ENCODE results near the gene OR51I2.

The OR51I2 gene, protein sequence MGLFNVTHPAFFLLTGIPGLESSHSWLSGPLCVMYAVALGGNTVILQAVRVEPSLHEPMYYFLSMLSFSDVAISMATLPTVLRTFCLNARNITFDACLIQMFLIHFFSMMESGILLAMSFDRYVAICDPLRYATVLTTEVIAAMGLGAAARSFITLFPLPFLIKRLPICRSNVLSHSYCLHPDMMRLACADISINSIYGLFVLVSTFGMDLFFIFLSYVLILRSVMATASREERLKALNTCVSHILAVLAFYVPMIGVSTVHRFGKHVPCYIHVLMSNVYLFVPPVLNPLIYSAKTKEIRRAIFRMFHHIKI

DNA sequence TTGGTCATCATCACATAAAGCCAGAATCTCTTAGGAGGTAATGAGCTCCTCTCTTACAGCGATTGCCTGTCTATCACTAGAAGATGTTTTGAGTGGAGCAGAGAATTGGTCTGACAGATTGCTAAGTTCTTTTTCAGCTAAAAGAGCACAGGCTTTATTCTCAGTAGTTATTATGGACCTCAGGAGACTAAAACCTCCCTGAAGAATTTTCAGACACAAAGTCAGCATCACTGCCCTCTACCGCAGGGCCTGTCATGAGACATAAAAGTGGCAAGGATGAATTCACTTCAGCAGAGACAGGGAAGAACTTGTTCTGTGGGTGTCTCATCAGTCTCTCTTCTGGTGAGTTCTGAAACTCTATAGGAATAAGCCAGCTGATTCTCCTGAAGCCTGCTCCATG lies at the start of gene OR51I2:
OR51I2 (plus strand) TSS at position 301 of the 400 bp plus-strand sequence. CDS start 4,166 bp downstream, outside the sequence.
- no peak for DNase-seq

DNA sequence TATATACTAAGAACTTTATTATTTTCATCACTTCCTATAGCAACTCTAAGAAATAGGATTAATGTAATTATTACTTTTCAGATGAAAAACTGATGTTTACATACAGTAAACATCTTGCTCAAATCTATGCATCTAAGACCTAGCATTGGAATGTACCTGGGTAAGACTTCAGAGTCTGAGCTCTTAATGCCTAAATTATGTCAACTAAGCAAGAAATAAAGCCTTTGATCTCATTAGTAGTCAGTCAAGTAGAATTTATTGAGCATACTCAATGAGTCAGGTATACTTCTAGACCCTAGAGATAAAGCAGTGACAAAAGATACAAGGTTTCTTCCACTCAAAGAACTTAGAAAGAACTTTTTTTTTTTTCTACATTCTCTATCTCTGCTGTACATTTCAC lies 44.0 kb upstream of the OR51I2 start:
- no peak for DNase-seq

DNA sequence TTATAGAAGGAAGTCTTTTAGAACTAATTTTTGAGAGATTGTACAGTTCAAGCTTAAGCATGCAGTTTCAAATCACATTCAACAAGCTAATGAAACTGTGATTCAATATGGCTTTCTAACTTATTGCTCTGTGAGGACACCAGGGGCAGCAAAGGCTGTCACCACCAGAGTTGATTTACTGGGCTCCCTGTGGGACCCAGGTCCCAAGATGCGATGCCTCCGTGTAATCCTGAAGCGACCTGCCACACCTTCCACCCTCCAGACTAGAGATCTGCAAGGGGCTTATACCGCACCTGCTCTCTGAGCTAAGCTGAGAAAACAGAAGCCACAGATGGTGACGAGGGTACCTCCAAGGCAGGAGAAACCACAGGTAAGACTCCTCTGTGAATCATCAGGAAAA lies 28.1 kb upstream of the OR51I2 start:
- DNase-seq: no peak

DNA sequence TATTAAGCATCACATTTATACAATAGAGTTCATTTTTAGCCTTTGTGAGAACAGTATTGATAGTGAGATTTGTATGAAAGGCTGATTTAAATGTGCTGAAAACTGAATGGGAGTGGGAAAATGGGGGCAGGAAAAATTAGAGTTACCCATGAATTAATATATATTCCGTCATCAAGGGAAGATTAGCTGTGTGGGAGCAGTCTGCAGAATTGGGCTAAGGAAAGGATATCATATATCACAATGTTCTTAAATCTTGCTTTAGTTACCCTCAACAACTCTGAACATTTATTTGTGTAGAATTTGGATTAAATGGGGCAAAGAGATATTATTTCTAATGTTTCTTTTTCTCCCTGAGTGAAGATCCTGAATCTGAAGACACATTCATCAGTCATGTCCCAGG lies 27.3 kb upstream of the OR51I2 start, which contains the start of gene OR51Q1:
OR51Q1 (plus strand) TSS at position 301 of the 400 bp plus-strand sequence; CDS start at position 391, 90 bp downstream.
- DNase-seq: no peak

DNA sequence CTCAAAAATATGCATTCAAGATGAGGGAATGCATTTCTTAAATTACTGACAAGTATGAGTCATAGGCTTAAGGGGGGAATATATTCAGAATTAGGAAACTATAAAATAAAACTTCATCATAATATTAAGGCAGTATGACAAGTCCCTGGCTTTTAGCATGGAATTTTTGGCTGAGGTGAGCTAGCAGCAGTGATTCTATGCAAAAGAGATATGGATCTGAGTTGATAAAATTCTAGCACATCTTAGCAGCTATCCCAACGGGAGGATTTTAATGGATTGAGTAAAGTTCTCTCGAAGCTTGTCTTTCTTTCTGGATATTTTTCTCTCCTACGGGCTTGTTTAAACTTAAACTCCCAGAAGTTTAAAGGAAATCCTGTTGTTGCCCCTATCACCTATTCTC lies 26.0 kb upstream of the OR51I2 start:
- DNase-seq: no peak

DNA sequence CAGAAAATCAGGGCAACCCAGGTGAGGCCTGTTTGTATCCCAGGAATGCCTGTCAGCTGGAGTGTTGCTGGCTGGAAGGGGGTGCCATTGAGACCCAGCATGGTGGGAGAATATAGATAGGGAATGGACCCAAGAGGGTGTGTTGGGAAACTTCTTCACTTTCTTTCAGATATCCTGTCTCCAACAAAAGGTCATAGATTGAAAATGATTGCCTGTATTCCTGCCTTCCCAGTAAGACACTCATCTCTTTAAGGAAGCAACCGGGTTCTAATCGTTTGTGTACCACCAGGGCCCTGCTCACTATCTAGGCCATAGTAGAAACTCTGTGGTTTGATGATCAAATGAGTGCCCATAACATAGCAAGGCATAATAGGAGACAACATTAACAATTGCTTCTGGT lies 7.7 kb upstream of the OR51I2 start, which contains the start of gene OR51I1:
OR51I1 (minus strand) TSS at position 101 of the 400 bp plus-strand sequence; CDS start at position 101, 0 bp downstream.
- DNase-seq: no peak

DNA sequence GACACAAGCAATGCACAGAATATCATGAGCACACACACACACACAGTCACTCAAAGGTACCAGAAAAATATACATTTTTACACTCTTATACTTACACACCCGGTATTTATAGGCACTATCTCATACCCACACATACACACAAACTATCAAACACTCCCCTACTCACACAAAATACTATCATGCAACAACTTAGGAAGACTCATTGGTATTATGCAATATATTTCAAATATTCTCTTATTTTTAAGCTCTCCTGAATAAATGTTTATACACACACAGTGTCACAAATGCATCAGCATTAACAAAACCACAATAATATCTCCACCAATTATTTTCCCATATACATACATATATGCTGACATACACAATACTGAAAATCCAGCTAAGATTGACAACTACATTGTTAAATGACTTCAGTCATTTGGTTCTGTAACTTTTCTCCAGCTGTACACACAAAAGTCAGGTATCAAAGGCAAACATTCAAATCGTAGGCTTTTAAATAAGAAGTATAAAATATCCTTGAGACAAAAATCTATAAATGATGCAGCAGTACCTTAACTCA lies 5.2 kb upstream of the OR51I2 start:
- DNase-seq: no peak

DNA sequence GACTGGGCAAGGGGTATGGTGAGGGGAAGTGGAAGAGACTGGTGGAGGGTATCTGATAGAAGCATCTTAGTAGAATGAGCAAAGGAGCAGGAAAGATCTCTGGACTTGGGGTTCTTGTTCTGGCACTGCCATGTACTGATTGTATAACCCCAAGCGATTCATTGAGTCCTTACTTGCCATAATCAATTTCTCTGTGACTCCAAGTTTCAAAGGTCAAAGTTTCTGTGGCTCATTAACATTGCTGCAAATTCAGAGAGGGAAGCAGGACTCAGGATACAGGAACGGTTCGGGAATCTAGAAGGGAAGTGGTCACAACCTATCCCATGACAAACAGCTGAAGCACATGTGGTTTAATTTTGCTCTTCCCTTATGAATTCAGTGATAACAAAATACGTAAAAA lies 309 bp downstream of the OR51I2 start:
- DNase-seq: no peak

DNA sequence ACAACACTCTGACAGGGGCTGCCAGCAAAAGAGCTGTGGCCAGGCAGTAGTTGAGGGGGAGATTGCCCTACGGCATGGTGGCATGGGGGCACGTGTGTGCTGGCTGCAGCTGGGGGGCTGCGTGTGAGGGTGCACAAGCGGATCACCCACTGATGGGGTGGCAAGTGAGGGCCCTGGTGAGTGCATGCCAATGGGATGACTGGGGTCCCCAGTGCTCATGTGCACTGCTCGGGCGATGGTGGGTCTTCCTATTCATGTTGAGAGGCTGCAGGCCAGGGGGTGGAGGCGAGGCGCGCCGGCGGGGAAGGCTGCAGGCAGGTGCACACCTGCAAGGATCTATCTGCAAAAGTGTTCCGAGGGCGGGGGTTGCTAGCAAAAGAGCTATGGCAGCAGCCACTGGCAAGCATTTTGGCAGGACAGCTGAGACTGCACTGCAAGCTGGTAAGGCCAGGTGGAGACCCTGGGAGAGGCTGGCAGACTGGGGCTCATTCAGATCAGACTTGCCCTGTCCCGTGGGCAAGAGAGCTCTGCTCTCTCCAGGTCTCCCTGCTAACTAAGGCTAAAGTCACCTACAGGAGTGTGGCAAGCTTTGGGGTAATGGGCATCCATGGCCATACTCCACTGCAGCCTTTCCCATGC lies 12.0 kb downstream of the OR51I2 start:
- no peak for DNase-seq

DNA sequence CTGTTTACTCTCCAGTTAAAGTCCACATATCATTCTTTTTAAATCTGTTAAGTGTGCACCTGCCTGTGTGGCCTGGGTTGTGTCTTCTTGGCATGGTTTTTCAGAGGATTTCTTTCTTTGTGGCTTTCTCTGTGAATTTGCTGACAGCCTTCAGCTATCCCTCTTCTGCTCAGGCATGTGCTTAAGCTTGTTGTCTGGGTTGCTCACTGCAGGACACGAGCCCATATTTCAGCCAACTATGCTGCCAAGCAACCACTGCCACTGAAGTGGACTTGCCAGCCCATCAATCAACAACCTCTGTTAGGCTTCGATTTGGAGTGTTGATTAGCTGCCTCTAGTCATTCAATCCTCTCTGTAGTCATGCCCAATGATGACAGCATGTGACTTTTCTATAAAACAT lies 18.4 kb downstream of the OR51I2 start:
- no peak for DNase-seq

DNA sequence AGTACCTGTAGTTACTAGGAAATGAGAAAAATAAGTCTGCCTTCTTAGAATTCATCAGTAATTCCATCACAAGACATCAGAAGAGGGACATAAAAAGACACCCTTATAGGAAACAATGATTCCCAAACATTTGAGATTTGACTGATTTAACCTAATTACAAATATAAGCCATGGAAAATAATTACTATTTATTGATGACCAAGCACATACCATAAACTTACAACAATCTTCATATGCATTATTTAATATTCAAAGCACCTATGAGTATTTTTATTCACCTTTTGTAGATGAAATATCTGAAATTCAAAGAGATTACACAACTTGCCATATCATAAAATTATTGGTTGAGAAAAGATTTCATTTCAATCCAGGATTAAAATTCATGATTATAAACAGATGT lies 24.8 kb downstream of the OR51I2 start:
- DNase-seq: no peak

DNA sequence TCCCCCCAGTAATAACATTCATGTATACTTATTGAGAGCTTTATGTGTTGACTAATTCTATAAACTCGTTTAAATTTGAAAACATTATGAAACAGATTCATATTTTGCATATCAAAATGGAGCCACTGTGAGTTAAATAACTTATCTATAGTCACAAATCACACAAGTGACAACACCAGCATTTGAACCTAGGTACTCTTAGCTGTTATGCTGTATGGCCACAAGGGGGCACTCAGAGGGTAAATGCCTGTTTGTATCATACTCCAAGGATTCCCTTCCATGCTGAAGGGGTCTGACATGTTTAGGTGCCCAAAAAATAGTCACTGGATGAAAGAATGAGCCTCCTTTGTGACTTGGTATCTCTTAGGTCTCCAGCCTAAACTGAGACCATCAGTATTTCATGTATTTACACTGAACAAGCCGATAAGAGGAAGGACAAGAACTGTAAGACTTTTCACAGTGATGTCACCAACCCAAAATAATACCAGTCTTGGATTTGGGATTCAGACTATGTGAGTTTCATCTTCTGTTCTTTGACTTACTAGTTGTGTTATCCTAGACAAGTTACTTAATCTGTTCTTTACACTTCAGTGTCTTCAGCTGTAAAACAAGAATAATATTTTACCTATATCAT lies 27.2 kb downstream of the OR51I2 start:
- peak; percentile 41 for DNase-seq

DNA sequence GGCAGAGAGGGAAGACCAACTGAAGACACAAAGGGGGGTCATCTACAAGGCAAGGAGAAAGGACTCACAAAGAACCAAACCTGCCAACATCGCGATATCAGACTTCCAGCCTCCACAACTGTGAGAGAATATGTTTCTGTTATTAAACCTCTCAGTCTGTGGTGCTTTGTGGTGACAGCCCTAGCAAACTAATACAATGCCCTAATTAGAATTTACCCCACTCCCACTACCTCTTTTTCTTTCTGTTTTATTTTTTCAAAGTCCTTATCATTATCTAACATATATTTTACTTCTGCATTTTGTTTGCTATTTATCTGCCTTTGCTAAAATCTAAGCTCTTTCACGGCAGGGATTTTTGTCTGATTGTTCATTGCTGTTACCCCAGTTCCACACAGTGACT lies 36.9 kb downstream of the OR51I2 start:
- no peak for DNase-seq

DNA sequence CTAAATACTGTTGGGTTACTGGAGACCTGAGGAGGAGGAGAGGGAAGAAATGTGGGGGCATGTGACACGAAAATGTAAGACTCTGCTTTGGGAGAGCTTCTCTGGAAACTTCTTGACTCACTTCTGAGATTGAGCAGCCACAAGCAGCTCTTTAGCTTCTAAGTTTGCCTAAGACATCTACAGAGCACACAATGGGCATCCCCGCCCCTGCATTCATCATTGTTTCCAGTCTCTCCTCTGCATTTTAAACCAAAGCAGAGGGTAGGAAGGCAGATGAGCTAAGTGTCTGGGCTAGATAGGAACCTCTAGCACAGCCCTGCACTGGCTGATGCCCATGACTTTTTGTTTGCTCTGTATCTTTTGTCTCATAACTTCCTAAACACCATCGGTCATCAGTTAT lies 37.3 kb downstream of the OR51I2 start:
- no peak for DNase-seq

DNA sequence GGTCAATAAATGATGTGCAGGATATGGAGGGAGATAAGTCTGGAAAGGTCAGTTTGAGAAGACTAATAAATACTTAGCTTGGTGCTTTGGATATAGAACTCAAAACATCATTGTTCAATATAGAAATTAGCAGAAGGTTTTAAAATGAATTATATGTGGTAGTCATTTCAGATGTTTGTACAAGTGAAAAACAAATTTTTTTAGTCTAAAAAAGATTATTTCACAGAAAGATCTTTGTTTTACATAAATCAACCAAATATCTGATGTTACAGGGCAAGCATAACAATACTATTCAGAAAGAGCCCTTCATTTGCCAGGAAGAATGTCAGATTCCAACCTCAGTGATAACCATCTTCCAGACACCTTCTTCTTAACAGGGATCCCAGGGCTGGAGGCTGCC lies 39.3 kb downstream of the OR51I2 start, which contains the start of gene OR52D1:
OR52D1 (plus strand) TSS at position 301 of the 400 bp plus-strand sequence; CDS start at position 323, 22 bp downstream.
- no peak for DNase-seq

DNA sequence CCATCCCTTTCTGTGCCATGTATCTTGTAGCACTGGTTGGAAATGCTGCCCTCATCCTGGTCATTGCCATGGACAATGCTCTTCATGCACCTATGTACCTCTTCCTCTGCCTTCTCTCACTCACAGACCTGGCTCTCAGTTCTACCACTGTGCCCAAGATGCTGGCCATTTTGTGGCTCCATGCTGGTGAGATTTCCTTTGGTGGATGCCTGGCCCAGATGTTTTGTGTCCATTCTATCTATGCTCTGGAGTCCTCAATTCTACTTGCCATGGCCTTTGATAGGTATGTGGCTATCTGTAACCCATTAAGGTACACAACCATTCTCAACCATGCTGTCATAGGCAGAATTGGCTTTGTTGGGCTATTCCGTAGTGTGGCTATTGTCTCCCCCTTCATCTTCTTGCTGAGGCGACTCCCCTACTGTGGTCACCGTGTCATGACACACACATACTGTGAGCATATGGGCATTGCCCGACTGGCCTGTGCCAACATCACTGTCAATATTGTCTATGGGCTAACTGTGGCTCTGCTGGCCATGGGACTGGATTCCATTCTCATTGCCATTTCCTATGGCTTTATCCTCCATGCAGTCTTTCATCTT lies 39.8 kb downstream of the OR51I2 start:
- no peak for DNase-seq

DNA sequence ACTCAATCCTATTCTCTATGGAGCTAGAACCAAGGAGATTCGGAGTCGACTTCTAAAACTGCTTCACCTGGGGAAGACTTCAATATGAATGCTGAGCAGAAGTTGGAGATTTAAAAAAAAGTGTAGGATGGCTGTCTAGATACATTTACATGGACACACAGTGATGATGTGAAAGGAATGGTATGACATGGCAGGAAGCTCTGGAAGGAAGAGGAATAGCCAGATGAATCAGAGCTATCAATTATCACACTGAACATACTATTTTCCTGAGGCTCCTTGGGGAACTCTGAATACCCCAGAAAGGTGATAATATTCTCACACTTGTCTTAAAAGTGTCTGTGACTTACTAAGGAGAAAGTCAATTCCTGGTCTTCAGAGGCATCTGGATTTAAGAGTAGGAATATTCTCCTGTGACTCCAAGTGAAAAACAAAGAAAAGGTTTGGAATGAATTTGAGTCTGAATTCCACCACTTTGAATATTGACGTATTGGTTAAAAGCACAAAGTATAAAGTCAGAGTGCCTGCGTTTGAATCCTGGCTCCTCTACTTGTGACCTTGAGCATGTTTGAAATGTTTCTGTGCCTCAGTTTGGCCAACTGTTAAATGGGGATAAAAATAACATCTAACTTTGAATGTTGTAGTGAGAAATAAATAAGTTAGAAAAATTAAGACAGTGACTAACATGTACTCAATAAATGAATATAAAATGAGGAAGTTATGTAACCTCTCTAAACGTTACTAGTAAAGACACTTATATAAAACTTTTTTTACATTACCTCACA lies 40.6 kb downstream of the OR51I2 start:
- no peak for DNase-seq

DNA sequence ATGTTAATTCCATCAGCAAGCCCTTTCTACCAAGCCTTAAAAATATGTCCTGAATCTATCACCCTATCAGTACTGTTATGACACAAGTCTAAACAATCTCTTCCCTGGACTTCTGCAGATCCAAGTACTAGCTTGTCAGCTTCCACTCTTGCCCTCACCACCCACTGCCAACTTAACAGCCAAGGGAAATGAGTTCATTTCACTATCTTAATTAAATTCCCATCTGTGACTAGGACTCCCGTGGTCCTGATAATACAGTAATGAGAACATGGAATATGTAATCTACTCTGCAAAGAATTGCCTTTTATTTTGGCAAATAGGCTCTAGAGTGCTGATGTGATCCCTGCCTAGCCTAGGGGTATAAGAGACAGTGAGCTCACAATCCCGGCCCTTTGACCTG lies 50.5 kb downstream of the OR51I2 start:
- no peak for DNase-seq

DNA sequence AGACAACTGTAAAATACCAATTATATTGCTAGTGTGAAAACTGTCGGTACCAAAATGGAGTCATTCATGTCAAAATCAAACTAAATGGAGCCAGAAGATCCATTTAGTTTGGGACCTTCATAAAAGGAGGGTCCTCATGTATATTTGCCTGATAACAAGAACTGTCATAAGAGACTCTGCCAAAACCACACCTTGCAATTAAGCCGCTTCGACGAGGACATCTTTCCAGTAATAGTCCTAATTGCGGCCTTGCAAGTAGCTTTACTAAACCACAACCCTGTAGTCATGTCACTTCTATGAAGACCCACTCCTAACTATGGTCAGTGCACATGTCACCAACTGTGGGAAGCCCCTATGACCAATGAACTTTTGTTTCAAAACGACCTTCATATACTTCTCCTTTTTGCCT lies 51.3 kb downstream of the OR51I2 start:
- DNase-seq: no peak

DNA sequence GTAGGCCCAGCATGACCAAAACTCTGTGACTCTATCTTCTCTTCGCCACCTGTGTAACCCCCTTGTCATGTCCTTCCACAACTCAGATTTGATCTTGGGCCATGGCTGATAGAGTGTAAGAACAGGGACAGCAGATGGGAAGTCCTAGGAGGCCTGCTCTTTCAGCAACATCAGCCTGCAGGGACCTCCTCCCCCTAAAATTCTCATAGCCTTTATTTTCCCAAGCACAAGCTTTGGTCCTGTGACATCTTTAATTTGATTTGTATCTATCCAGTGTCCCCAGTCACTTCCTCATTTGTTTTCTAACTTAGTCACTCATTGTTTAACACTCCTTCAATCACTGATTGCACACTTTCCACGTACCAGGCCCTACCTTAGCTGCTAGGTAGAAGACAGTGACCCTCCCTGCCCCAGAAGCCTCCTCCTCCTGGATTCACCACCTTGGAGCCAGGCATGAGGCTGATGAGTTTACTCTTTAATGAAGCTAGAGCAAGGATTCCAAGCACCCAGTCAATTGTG lies 55.3 kb downstream of the OR51I2 start:
- DNase-seq: no peak

DNA sequence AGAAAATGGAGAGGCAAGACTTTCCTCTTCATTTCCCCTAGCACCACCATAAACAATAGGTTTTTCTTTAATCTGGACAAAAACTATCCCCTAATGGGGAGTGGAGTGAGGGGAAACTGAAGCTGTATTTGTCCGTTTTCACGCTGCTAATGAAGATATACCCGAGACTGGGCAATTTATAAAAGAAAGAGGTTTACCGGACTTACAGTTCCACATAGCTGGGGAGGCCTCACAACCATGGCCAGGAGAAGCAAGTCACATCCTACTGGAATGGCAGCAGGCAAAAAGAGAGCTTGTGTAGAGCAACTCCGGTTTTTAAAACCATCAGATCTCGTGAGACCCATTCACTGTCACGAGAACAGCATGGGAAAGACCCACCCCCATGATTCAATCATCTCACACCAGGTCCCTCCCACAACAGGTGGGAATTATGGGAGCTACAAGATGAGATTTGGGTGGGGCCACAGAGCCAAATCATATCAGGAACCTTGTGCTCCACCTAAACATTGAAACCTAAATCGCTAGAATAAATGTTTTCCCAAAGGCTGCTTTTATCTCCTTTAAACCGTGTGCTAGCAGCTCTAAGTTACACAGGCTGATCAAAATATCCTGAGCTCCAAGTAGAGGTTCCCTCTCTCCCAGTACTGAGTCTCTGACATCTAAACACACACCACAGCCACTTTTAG lies 56.4 kb downstream of the OR51I2 start:
- no peak for DNase-seq
